ENCODE data around the gene CELF5.

The CELF5 gene

DNA sequence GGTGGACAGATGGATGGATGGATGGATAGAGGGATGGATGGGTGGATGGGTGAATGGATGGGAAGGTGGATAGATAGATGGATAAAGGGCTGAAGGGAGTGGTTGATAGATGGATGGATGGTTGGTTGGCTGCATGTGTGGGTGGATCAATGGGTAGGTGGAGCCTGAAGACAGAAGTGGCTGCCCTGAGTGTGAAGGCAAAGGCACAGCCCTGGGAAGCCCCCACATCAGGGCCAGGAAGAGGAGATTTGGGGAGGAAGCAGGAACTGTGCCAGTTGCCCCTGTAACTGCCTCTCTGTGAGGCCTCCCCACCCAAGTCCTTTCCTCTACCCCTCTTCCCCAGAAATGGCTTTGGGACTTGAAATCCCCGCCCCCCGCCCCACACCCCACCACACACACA, 98.6 kb downstream of the CELF5 start:
- TF ChIP-seq CTCF (IDR thresholded peaks at IDR 0.05; ENCODE audit: poor library complexity, severe bottlenecking): no peak
- H3K9me3 ChIP-seq (ENCODE audit: severe bottlenecking): no peaks in the 10 kb centered on the region
- no peak overlapping the region for H3K4me3 ChIP-seq (ENCODE audit: severe bottlenecking)
- DNase-seq (ENCODE audit: low spot score) (no peak), ATAC-seq (ENCODE audit: low read depth) (no peak)
- H3K27me3 ChIP-seq (ENCODE audit: insufficient read depth, poor library complexity, severe bottlenecking): no peaks in the 10 kb centered on the region
- no peak overlapping the region for H3K27ac ChIP-seq (ENCODE audit: poor library complexity, severe bottlenecking)
- H3K4me1 ChIP-seq (ENCODE audit: insufficient read depth, poor library complexity, severe bottlenecking): no peaks in the 10 kb centered on the region
- no peaks in the 10 kb centered on the region for H3K36me3 ChIP-seq (ENCODE audit: low read depth)

GRCh38 chr19:3323658-3324057, 99.2 kb downstream of the CELF5 start:
- no peaks in the 10 kb centered on the region for H3K9me3 ChIP-seq (ENCODE audit: severe bottlenecking)
- no peaks in the 10 kb centered on the region for H3K36me3 ChIP-seq (ENCODE audit: low read depth)
- H3K27me3 ChIP-seq (ENCODE audit: insufficient read depth, poor library complexity, severe bottlenecking): no peaks in the 10 kb centered on the region
- H3K27ac ChIP-seq (ENCODE audit: poor library complexity, severe bottlenecking): no peak overlapping the region
- ATAC-seq (ENCODE audit: low read depth): no peak
- DNase-seq (ENCODE audit: low spot score): no peak
- no peak overlapping the region for H3K4me3 ChIP-seq (ENCODE audit: severe bottlenecking)
- no peaks in the 10 kb centered on the region for H3K4me1 ChIP-seq (ENCODE audit: insufficient read depth, poor library complexity, severe bottlenecking)
- TF ChIP-seq CTCF (IDR thresholded peaks at IDR 0.05; ENCODE audit: poor library complexity, severe bottlenecking): no peak

DNA sequence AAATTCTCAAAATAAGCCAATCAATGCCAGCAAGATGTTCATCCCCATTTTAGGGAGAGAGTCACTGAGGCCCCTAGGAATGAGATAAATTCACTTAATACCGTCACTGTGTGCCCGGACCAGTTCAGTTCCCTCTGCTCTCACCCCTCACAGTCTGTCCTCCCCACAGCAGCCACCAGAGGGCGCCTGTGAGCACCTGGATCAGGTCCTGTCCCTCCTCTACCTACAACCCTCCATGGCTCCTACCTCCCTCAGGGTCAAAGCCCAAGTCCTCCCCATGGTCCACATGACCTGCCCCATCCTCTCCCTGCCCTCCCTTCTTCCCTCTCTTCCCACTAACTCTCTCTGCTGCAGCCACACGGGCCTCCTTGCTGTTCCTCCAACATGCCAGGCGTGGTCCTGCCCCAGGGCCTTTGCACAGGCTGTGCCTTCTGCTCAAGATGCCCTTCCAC, 100.0 kb downstream of the CELF5 start:
- H3K4me1 ChIP-seq (ENCODE audit: insufficient read depth, poor library complexity, severe bottlenecking): no peaks in the 10 kb centered on the region
- H3K36me3 ChIP-seq (ENCODE audit: low read depth): no peaks in the 10 kb centered on the region
- H3K27me3 ChIP-seq (ENCODE audit: insufficient read depth, poor library complexity, severe bottlenecking): no peaks in the 10 kb centered on the region
- DNase-seq (ENCODE audit: low spot score) (no peak), ATAC-seq (ENCODE audit: low read depth) (0 out of 3 replicates have a peak, but pooled peaks have one; percentile 46)
- H3K4me3 ChIP-seq (ENCODE audit: severe bottlenecking): no peak overlapping the region
- H3K9me3 ChIP-seq (ENCODE audit: severe bottlenecking): no peaks in the 10 kb centered on the region
- no peak overlapping the region for H3K27ac ChIP-seq (ENCODE audit: poor library complexity, severe bottlenecking)
- peak; percentile 51 for TF ChIP-seq CTCF (IDR thresholded peaks at IDR 0.05; ENCODE audit: poor library complexity, severe bottlenecking)

GRCh38 chr19:3325451-3325850, 101.0 kb downstream of the CELF5 start:
- no peak for TF ChIP-seq CTCF (IDR thresholded peaks at IDR 0.05; ENCODE audit: poor library complexity, severe bottlenecking)
- DNase-seq (ENCODE audit: low spot score): no peak
- H3K36me3 ChIP-seq (ENCODE audit: low read depth): no peaks in the 10 kb centered on the region
- no peaks in the 10 kb centered on the region for H3K9me3 ChIP-seq (ENCODE audit: severe bottlenecking)
- no peak overlapping the region for H3K4me3 ChIP-seq (ENCODE audit: severe bottlenecking)
- no peak overlapping the region for H3K27ac ChIP-seq (ENCODE audit: poor library complexity, severe bottlenecking)
- no peaks in the 10 kb centered on the region for H3K4me1 ChIP-seq (ENCODE audit: insufficient read depth, poor library complexity, severe bottlenecking)
- H3K27me3 ChIP-seq (ENCODE audit: insufficient read depth, poor library complexity, severe bottlenecking): no peaks in the 10 kb centered on the region
- ATAC-seq (ENCODE audit: low read depth): no peak

DNA sequence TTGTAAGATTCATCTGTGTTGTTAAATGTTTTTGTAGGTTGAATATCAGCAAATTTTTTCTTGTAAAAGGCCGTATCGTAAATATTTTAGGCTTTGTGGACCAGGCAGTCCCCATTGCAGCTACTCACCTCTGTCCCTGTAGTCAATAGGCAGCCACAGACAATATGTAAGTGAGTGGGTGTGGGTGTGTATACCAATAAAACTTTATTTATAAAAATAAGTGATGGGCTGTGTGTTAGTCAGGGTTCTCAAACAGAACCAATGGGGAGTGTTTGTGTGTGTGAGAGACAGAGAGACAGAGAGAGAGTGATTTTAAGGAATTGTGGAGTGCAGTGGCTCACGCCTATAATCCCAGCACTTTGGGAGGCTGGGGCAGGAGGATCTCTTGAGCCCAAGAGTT, 104.3 kb downstream of the CELF5 start:
- TF ChIP-seq CTCF (IDR thresholded peaks at IDR 0.05; ENCODE audit: poor library complexity, severe bottlenecking): no peak
- no peaks in the 10 kb centered on the region for H3K36me3 ChIP-seq (ENCODE audit: low read depth)

More for the DNA sequence above, 104.3 kb downstream of the CELF5 start:
- Histone ChIP-seq H3K27ac (ENCODE audit: poor library complexity, severe bottlenecking) (no peak overlapping the region), H3K9me3 (ENCODE audit: severe bottlenecking) (no peaks in the 10 kb centered on the region), H3K27me3 (ENCODE audit: insufficient read depth, poor library complexity, severe bottlenecking) (no peaks in the 10 kb centered on the region), H3K4me1 (ENCODE audit: insufficient read depth, poor library complexity, severe bottlenecking) (no peaks in the 10 kb centered on the region), H3K4me3 (ENCODE audit: severe bottlenecking) (no peak overlapping the region)
- ATAC-seq (ENCODE audit: low read depth) (no peak), DNase-seq (ENCODE audit: low spot score) (no peak)

Measured in RWPE2 (cell line).